GM23338 (cell line): ENCODE results near the gene CEP95. TPM values are rescaled to one million over a fixed set of nuclear protein-coding genes. Genes with fewer than 3 reads are reported as not detected.

Source experiments
- CREB1 ChIP-seq: fragments of 250-450 bp; sonication (Bioruptor Pico); IDR thresholded peaks from 2 replicates; pipeline ENCODE4 v1.5.0; 2020; ENCODE audit warnings: low read depth, mild to moderate bottlenecking, moderate library complexity
- EZH2 ChIP-seq: fragments of 200-600 bp; sonication (generic); IDR thresholded peaks from one replicate; pipeline ENCODE4 v1.8.0; 2017; ENCODE audit warnings: antibody characterized with exemption, mild to moderate bottlenecking, low read depth; ENCODE audit not compliant: unreplicated experiment
- JUNB ChIP-seq: IDR thresholded peaks from one replicate; pipeline ENCODE4 v1.6.1; 2016; ENCODE audit warnings: antibody characterized with exemption; ENCODE audit not compliant: unreplicated experiment
- NANOG ChIP-seq: IDR thresholded peaks from 2 replicates; pipeline ENCODE4 v1.6.1; 2016; ENCODE audit warnings: antibody characterized with exemption, borderline replicate concordance
- POLR2AphosphoS5 ChIP-seq: IDR thresholded peaks from 2 replicates; pipeline ENCODE4 v1.6.1; 2016; ENCODE audit warnings: antibody characterized with exemption, low read depth
- ZNF331 ChIP-seq: fragments of 250-450 bp; sonication (Bioruptor Pico); IDR thresholded peaks from 2 replicates; pipeline ENCODE4 v1.5.0; 2020; ENCODE audit warnings: low read depth, mild to moderate bottlenecking, moderate library complexity
- polyA plus RNA-seq: library from polyadenylated mRNA; unstranded; fragments of >200 nt; fragmentation: Nextera tagmentation; extraction: Ambion mirVana; gene quantifications from 2 replicates; pipeline ENCODE4 v1.2.1, GENCODE V29; 2016
- total RNA-seq: library from RNA; depleted of rRNA; stranded (reverse); fragments of >200 nt; shearing (Covaris generic); gene quantifications from 2 replicates; pipeline ENCODE4 v1.2.3, GENCODE V29; 2014
- TF ChIP-seq, protein P1 (sequence below): fragments of 250-450 bp; sonication (Bioruptor Pico); IDR thresholded peaks from 2 replicates; pipeline ENCODE4 v1.5.0; 2020; ENCODE audit warnings: mild to moderate bottlenecking, moderate library complexity
- TF ChIP-seq, protein P2 (sequence below), 2 experiments: fragments of 200-600 bp in 1 of 2; sonication (generic) in 1 of 2; conservative IDR thresholded peaks; 2 replicates each; pipeline versions ENCODE4 v1.5.1 to v1.6.1; 2016 to 2017; ENCODE audit warnings: antibody characterized with exemption in 2 of 2, low read depth in 2 of 2, mild to moderate bottlenecking in 2 of 2, moderate library complexity in 1 of 2
- TF ChIP-seq, protein P3 (sequence below): IDR thresholded peaks from 2 replicates; pipeline ENCODE4 v1.6.1; 2016; ENCODE audit warnings: antibody characterized with exemption

Gene CEP95
- total and polyA plus RNA-seq, 2 experiments from 2014 or later = 41.1 to 45.4 TPM

DNA sequence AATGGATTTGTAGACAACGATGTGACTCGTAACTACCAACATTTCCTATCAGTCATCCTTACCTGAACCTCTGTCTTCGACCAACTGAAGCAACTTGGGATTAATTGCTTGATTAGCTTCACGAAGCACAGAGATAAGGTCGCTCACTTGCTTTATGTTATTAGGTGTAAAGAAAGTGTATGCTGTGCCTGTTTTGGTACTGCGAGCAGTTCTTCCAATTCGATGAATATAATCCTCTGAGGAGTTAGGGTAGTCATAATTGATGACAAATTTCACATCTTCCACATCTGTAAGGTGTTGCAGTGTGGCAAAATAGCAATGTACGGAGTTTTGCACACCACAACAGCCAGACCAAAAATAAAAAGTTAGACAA is 6.3 kb upstream of the CEP95 start (continued):
- TF ChIP-seq, protein P1, sequence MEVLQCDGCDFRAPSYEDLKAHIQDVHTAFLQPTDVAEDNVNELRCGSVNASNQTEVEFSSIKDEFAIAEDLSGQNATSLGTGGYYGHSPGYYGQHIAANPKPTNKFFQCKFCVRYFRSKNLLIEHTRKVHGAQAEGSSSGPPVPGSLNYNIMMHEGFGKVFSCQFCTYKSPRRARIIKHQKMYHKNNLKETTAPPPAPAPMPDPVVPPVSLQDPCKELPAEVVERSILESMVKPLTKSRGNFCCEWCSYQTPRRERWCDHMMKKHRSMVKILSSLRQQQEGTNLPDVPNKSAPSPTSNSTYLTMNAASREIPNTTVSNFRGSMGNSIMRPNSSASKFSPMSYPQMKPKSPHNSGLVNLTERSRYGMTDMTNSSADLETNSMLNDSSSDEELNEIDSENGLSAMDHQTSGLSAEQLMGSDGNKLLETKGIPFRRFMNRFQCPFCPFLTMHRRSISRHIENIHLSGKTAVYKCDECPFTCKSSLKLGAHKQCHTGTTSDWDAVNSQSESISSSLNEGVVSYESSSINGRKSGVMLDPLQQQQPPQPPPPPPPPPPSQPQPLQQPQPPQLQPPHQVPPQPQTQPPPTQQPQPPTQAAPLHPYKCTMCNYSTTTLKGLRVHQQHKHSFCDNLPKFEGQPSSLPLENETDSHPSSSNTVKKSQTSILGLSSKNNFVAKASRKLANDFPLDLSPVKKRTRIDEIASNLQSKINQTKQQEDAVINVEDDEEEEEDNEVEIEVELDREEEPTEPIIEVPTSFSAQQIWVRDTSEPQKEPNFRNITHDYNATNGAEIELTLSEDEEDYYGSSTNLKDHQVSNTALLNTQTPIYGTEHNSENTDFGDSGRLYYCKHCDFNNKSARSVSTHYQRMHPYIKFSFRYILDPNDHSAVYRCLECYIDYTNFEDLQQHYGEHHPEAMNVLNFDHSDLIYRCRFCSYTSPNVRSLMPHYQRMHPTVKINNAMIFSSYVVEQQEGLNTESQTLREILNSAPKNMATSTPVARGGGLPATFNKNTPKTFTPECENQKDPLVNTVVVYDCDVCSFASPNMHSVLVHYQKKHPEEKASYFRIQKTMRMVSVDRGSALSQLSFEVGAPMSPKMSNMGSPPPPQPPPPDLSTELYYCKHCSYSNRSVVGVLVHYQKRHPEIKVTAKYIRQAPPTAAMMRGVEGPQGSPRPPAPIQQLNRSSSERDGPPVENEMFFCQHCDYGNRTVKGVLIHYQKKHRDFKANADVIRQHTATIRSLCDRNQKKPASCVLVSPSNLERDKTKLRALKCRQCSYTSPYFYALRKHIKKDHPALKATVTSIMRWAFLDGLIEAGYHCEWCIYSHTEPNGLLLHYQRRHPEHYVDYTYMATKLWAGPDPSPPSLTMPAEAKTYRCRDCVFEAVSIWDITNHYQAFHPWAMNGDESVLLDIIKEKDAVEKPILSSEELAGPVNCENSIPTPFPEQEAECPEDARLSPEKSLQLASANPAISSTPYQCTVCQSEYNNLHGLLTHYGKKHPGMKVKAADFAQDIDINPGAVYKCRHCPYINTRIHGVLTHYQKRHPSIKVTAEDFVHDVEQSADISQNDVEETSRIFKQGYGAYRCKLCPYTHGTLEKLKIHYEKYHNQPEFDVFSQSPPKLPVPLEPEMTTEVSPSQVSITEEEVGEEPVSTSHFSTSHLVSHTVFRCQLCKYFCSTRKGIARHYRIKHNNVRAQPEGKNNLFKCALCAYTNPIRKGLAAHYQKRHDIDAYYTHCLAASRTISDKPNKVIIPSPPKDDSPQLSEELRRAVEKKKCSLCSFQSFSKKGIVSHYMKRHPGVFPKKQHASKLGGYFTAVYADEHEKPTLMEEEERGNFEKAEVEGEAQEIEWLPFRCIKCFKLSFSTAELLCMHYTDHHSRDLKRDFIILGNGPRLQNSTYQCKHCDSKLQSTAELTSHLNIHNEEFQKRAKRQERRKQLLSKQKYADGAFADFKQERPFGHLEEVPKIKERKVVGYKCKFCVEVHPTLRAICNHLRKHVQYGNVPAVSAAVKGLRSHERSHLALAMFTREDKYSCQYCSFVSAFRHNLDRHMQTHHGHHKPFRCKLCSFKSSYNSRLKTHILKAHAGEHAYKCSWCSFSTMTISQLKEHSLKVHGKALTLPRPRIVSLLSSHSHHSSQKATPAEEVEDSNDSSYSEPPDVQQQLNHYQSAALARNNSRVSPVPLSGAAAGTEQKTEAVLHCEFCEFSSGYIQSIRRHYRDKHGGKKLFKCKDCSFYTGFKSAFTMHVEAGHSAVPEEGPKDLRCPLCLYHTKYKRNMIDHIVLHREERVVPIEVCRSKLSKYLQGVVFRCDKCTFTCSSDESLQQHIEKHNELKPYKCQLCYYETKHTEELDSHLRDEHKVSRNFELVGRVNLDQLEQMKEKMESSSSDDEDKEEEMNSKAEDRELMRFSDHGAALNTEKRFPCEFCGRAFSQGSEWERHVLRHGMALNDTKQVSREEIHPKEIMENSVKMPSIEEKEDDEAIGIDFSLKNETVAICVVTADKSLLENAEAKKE (CRISPR knock-in tag) = no peak
- TF ChIP-seq EZH2 = no peak
- TF ChIP-seq ZNF331 = no peak
- TF ChIP-seq POLR2AphosphoS5 = no peak
- TF ChIP-seq CREB1 = no peak
- TF ChIP-seq, protein P2, sequence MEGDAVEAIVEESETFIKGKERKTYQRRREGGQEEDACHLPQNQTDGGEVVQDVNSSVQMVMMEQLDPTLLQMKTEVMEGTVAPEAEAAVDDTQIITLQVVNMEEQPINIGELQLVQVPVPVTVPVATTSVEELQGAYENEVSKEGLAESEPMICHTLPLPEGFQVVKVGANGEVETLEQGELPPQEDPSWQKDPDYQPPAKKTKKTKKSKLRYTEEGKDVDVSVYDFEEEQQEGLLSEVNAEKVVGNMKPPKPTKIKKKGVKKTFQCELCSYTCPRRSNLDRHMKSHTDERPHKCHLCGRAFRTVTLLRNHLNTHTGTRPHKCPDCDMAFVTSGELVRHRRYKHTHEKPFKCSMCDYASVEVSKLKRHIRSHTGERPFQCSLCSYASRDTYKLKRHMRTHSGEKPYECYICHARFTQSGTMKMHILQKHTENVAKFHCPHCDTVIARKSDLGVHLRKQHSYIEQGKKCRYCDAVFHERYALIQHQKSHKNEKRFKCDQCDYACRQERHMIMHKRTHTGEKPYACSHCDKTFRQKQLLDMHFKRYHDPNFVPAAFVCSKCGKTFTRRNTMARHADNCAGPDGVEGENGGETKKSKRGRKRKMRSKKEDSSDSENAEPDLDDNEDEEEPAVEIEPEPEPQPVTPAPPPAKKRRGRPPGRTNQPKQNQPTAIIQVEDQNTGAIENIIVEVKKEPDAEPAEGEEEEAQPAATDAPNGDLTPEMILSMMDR (conservative IDR thresholded peaks at IDR 0.05; ENCODE audit: low read depth in 2 of 2) = no peak
- no peak for TF ChIP-seq NANOG
- TF ChIP-seq, protein P3, sequence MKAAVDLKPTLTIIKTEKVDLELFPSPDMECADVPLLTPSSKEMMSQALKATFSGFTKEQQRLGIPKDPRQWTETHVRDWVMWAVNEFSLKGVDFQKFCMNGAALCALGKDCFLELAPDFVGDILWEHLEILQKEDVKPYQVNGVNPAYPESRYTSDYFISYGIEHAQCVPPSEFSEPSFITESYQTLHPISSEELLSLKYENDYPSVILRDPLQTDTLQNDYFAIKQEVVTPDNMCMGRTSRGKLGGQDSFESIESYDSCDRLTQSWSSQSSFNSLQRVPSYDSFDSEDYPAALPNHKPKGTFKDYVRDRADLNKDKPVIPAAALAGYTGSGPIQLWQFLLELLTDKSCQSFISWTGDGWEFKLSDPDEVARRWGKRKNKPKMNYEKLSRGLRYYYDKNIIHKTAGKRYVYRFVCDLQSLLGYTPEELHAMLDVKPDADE = no peak
- no peak for TF ChIP-seq JUNB
